Left renal cortex interstitium (tissue), 4 donors: ENCODE data around the gene CENPO. TPM values are rescaled to one million over a fixed set of nuclear protein-coding genes. Genes with fewer than 3 reads are reported as not detected.

ENCODE experiments used
- DNase-seq, 4 donors: peaks; one replicate each; pipeline ENCODE4 v3.0.0-alpha.2; 2013; ENCODE audit warnings: low read depth in 4 of 4, low spot score in 2 of 4, missing footprints in 1 of 4
- polyA plus RNA-seq, 4 donors: library from polyadenylated mRNA; unstranded; fragments of 120-200 nt; gene quantifications; one replicate each; pipeline ENCODE4 v1.2.1, GENCODE V29; 2013; ENCODE audit not compliant: insufficient read length in 4 of 4

CENPO gene
- polyA plus RNA-seq, 4 donors, result 16.9 to 20.4 (median 18.8) TPM

DNA sequence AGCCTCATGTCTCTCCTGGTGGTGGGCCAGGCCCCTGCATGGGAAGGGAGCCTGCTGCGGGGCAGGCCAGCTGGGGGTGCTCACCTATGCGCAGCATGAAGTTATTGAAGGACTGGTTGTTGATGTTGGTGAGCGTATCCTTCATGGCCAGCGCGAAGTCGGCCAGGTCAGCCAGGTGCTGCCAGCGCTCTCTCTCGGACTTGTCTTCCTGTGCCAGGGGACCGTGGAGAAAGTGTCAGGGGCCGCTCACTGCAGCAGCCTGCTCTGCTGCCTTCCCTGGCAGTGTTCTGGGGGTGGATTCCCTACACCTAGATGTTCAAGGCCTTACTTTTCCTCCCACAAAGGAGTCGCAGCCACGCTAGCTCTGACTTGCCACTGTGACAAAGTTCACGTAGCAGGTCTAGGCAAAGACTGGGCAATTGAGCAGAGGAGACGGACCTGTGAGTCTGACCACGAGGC is 28.2 kb downstream of the CENPO start:
- no peak for DNase-seq

DNA sequence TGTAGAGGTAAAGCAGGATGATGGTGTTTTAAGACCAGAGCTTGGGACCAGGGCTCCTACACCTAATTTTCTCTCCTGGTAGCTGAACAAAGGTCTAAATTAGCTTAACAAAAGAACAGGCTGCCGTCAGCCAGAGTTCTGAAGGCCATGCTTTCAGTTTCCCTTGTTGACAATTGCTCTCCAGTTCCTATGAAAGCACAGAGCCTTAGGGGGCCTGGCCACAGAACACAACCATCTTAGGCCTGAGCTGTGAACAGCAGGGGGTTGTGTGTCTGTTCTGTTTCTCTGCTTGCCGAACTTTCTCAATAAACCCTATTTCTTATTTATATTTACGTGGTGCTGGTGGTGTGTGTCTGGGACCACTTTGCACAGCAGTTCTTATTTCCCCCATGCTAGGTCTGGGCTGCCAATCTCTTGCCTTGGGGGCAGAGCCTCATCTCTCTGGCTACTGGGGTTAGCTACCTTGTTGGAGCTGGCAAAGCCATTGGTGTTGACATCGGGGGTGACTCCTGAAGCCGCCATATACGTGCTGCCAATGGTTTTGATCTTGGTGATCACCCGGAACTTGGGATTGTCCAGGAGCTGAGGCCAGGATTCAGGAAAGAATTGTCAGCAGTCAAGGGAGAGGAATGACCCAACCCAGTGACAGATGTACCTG is 29.0 kb downstream of the CENPO start:
- DNase-seq, result no peak

DNA sequence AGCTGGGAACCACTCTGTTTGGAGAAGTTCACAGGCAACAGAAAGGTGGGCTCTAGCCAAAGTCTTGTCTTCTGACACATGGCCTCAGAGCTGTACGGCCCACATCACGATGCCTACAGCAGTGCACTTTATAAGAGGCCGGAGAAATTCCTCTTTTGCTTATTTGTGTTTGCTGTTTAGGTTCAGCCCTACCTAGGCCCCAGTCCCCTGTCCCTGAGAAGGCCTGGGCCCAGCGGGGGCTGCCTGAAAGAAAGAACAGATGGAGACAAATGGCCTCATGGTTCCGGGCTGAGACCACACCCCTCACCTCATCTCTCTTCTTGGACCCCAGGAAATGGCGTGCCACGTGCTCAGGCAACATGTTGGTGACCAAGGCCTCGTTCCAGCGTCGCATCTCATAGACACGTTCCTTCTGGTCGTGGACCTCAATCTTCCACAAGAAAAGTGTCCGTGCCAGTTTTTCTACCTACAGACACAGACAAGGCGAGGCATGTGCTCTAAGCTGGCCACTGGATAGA is 30.9 kb downstream of the CENPO start:
- no peak for DNase-seq

DNA sequence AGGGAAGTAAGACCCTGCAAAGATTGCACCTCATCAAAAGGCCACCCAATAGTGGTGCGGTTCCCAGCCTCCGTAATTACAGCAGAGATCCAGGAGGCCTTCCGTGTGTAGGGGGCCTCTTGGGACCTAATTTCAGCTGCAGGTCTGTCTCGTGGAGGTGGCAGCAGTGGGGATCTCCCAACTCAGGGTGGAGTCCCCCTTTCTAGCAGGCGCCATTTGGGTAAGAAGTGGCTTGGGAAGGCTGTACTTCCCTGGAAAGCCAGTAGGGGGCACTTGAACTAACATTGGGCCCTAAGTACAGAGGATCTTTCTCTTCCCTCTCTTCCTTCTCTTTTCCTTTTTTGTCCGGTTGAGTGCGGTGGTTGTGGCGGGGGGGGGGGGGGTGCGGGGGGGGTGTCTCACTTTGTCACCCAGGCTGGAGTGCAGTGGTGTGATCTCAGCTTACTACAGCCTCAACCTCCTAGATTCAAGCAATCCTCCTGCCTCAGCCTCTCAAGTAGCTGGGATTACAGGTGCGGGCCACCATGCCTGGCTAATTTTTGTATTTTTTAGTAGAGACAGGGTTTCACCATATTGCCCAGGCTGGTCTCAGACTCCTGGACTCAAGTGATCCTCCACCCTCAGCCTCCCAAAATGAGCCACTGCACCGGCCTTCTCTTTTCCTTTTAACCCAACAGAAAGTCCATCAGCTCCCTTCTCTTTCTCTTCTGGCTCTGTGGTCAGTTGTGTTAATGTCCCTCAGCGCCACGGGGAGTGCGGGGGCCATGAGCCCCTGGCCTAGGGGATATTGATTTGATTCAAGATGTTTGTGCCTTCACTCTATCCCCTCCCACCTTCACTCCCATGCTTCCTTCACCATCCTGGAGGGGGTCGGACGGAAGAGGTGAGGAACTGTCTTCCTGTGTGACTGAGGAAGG is 32.0 kb downstream of the CENPO start:
- DNase-seq, result no peak

DNA sequence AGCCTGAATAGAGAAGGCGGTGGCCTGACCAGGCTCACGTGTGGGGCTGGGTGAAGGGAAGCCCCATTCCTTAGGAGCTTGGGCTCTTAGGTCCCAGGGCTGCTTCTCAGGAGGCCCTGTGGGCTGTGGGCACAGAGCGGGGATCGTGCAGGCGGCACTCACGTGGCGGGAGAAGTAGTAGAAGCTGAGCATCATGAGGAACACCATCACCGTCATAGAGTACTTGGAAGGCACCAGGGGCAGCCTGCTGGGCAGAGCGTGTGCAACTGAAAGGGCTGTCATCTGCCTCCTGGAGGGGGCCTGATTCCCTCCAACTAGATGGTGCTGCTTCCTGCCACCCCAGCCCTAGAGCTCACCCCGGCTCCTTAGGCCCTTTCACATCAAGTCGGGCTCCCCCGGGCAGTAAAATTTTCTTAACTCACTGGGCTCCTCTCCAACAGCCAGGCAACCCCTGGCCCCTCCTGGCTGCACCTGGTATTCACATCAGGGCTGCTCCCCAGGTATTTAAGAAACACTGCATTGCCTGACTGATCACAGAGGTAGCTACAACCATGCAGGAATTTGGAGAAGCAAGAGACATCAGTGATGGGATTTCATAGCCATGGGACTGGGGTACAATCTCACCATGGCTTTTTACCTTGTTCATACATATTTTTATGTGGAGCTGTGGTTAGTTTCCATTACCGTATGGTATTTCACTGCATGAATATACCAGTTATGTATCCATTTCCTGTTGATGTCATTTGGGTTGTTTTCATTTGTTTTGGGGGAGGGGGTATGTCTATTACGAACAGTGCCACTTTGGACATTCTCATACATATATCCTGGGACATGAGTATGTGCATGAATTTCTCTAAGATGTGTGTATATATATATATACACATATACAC is 32.9 kb downstream of the CENPO start:
- DNase-seq, result no peak

DNA sequence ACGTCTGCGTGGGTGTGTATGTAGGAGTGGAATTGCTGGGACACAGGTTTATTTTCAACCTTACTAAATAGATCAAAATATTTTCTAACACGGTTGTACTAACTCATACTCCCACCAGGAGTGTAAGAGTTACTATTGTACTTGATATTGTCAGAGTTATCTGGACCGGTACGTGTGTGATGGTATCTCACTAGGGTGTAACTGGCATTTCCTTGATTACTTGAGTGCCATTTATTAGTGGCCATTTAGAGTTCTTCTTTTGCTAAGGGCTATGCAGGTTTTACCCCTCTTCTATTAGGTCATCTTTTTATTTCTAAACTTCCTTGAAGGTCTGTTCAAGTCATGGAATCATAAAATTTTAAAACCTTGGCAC is 33.5 kb downstream of the CENPO start:
- no peak for DNase-seq

DNA sequence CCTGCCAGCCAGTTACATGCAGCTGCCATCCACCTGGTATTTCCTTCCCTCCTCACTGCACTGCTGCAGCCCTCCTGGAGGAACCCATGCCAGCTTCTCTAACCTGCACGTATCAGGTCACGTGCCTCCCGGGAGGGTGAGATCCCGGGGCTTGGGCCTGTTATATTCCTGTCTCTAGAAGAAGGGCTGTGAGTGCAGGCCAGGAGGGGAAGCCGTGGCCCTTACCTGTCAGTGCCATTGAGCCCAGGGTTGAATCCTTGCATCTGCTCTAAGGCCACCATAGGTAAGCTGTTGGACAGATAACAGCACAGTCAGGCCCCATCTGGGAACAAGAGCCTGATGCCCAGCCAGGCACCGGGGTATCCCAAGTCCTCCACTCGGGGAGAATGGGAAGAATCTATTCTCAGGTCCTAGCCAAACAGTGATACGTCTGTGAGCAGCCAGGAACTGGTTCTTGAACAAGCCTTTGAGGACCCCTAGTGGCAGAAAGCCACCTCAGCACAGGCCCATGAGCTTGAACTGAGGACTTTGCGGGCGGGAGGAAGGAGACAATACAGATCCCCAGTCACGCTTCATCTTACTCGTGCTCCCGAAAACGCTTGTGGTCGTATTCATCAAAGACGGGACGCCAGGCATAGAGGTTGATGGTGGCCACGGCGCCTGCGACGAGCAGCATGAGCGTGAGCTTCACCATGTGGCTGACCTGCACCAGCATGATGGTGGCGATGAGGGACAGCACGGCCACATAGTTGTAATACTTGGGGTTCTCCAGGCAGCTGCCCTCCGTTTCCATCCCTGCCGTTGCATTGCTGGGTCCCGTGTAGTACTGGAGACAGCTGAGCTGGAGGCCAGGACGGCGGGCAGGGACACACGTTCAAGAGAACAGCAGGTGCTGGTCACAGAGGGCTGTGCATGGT is 34.4 kb downstream of the CENPO start:
- DNase-seq, result peak; percentile 59 to 83 (median 72)

DNA sequence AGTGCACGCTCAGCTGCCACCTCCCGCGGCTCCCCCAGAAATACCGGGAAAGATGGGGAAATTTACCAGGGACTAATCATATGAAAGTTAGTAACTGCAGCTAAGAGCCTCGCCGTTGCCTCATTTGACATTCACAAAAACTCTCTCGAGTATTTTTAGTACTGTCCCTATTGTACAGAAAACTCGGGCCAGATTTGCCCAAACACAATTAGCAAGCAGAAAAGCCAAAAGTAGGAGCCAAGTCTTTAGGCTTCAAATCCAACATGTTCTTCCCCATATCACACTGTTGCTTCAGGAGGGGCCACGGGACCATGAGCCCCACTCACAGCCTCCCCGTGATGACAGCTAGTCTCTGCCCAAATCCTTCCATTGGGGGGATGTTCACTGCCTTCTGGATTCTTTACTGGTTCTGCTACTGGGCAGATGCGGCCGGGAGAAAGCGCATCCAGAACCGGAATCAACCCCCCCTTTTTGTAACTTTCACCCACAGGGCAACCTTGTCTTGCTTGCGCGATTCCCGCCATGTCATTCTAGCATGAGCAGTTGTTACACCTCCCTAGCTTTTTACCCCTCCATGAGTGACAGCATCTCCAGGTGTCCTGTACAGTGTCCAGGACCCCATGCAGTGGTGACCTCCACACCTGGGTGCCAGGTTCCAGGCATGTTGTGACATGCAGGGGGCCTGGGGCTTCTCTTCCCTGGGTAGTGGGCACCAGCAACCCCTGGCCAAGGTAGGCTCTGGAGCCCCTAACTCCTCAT is 35.2 kb downstream of the CENPO start:
- DNase-seq, result no peak

DNA sequence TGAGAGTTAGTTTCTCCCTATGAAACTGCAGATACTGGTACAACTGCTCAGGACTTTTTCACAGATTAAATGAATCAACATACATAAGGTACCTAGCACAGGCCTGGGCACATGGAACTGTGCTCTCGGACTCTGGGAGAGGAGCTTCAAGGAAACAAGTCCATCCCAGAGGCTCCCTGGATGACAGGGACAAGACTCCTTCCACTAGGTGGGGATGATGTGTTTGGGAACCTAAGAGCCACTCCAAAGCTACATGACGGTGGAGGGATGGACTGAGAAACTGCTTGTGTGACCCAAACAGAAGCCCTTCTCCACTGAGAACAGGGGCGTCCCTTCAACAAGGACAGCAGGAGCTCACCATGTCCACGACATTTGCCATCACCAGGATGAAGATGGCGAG is 37.1 kb downstream of the CENPO start:
- no peak for DNase-seq

DNA sequence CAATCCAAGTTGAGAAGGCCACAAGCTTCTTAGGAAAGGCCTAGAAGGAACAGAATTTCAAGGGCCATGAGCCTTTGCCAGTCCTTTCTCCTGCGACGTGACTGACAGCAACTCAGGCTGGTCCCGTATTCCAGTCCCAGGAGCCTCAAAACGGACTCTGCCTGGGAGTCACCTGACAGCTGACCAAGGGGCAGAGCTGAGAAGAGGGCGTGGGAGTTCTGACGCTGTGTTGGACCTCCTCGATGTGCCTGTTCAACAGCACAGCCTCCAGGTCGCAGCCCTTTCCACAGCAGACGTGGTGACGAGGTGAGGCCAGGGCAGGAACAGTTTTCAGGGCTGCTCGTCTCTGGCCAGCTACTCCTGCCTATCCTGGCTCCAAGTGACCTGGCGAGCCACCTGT is 37.6 kb downstream of the CENPO start:
- no peak for DNase-seq

DNA sequence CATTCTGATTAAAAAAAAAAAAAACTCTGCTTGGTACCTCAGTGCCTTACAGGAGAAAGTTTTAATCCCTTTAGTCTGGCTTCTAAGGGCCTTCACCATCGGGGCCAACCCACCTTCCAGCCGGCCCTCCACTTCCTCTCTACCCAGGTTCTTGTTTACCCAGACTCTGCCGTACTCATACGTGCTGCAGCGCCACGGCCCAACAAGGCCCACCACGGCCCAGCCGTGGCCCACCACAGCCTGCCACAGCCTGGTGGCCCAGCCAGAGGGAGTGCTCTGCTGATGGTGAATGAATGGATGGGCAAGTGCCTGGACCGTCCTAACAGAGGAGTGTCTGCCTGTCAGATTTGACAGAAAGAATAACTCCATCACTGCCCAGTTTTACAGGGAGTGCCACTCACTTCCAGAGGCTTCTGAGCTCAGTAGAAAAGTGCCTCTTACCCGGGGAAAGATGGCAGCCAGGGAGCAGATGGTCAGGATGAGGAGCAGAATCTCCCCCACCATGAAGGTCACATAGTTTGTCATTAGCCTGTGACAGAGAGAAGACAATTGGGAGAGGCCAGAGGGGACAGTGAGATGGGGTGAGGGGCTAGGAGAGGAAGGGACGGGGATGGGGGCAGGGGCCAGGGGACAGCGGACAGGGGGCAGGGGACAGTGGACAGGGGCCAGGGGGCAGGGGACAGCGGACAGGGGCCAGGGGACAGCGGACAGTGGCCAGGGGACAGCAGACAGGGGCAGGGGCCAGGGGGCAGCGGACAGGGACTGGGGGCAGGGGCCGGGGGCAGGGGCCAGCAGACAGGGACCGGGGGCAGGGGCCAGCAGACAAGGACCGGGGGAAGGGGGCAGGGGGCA is 38.2 kb downstream of the CENPO start:
- no peak for DNase-seq

DNA sequence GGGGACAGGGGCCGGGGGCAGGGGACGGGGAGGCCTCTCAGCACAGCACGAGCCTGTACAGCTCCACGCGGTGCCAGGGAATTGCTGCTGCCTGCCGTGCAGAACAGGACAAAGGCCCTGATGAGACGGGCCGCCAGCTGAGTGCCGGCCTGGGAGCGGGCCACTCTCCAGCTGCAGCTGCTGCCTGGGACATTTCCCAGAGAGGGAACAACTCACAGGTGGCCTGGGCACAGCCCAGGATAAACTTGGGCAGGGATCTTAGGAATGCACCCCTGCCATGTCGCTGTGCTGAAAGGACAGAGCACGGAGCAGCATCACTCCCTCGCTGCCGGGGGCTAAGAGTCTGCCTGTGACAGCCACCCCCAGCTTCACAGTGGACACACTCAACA is 38.8 kb downstream of the CENPO start:
- no peak for DNase-seq

DNA sequence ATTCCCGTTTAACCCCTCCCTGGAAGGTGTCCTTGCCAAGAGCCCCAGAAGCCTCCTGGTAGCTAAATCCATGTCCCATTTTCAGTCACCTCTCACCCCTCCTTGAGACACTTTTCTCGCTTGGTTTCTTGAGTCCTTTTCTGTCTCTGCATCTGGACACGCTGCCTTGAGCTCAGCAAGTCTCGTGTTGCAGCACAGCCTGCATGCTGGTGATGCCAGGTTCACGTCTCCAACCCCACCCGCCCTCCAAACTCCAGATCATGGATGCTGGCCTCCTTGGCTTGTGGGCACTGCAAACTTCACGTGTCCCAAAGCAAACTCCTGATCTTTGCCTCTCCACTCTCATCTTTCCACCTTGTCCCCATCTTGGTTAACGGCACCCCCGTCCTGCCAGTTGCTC is 39.3 kb downstream of the CENPO start:
- no peak for DNase-seq

DNA sequence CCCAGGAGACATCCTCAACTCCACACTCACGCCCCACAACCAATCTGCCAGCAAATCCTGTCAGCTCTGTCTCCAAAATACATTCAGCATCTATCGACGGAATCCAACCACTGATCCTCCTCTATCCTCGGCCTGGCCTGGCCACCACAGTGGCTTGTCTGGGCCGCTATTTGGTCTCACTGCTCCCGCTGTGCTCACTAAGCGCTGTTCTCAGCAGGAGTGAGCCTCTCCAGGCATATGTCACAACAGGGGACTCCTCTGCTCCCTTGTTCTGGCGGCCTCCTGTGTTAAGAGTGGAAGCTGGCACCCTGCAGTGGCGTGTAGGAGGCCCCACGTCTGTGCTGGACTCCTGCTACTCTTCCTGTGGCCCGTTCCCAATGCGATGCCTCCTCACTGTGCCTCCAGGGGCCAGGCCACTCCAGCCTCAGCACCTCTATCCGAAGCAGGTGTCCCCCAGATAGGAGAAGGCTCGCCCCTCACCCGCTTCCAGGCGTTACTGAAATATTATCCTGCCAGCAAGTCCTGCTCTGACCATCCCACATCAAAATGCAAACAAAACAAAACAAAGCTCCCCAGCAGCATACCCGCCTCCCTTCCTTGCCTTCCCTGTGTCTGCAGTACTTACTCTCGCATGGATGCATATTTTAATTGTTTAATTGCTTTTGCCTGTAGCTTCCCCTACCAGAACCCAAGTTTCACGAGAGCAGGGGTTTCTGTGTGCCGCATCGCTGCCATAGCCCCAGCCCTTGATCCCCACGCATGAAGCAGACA is 39.9 kb downstream of the CENPO start:
- DNase-seq, result no peak

DNA sequence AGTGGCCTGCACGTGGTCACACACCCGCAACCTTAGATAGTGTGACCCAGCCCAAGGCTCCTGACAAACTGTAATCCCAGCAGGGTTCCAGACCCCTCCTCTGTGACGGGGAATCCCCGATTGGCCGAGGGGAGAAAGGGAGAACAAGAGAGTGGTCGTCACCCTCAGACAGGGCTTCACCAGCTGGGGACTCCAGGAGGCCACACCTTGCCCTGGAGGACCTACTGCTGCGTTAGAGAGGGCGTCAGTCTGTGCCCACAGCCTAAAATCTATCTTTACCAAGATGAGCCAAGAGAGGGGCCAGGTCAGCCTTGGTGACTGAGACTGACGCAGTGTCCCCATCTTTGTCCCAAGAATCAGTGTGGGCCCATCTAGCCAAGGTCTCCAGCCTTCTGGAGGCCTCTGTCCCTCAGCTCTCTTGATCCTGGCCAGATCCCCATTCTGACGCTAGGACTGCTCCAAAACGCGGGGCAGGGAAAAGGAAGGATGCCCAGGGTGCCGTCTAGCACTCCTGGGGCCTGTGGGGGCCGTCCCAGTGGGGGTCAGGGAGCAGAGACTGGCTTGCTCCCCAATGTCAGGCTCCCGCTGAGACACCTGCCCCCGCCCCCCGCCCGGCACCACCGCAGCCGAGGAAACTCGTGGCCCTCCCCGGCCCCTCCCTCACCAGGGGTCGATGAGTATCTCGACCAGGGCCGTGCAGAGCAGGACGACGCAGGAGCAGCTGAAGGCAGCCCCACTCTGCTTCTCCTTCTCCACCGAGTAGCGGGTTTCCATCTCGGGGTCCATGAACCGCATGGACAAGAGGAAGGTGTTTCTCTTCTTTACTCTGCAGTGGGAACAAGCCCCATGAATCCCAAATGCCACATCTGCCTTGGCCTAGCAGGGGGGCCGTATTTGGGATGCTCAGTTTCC is 40.9 kb downstream of the CENPO start:
- no peak for DNase-seq

DNA sequence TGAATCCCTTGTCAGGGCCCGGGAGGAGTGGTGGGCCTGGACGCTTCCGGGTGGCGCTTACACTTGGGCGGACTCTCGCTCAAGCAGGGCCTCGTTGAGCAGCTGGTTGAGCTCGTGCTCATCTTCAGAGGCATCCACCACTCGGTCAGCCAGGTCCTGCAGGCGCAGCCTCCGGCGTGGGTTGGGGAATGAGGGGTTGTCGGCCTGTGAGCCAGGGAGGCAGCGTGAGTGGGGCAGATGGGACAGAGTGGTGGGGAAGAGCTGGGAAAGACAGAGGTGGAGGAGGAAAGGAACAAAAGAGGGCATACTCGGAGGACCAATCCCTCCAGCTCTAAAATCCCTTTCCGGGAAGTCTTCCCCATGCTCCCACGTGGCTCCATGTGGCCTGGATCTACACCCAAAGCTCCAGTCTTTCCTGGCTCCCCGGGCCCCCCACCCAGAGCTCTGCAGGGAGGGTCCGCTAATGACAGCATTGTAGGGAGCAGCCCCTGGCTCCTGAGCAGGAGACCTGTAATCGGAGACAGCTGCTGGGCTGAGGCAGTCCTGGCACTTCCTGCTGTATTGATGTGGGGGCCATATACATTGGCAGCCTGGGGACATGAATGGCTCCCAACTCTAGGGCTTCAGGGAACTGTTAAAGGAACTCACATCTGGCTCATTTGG is 41.6 kb downstream of the CENPO start:
- no peak for DNase-seq
